IPS DF 19.7 (cell line): ENCODE measurements around the gene NCAM1.
"Not testable (repeated sequence)": the region's sequence is repeated elsewhere in the genome, so short reads cannot be mapped to it uniquely, and the experiment has no call there.

ENCODE experiments used
- DNase-seq: peaks from one replicate; pipeline ENCODE4 v3.0.0-alpha.2; 2013; ENCODE audit warnings: low read depth, low spot score

The NCAM1 gene

DNA sequence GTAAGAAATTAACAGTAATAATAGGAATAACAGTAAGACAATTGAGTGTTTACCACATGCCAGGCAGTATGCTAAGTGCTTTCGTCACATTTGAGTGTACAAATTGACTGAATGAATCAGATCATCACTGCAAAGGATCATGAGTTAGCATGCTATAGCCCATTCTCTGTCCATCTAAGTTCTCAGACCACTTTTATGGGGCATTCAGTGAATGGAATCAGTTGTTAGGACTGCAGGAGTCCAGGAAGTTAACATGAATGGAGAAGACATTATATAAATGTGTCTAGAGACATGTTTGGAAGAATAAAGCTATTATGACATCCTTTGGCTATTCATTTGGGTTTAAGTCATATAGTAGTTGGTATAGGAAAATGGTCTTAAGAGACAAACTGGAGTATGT, 59.9 kb downstream of the NCAM1 start:
- no peak for DNase-seq

DNA sequence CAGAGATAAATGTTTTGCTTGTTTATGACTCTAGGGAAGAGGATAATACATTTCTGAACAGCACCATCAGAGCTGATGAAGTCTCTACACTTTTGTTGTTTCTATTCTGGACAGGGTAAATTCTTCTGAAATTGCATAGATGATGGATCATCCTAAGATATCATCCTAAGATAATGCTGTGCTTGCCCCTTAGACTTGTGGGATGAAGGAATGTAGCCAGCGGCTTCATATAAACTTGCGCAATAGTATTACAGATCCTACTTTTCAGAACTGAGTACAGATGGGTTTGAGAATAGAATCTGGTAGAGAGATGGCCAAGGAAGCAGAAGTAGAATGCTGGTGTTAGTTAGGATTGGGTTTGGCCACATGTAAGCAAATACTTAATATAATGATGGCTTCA, 61.0 kb downstream of the NCAM1 start:
- no peak for DNase-seq

DNA sequence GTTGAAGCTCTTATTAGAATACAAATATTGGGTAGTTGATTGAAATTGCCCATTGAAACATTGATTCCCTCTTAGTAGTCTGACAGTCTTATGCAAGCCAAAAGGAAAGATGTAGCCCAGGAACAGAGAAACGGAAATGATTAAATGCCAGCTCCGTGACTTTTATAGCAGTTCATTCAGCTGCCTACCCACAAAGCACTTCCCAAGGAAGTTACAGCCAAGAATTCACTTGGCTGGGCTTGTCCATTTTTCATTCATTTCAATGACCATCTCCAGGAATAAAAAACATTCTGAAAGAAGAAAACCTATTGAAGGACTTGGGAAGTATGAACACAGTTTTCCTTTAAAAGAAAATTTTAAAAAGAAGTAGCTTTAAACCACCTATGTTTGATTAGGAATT, 62.0 kb downstream of the NCAM1 start:
- DNase-seq, result no peak

DNA sequence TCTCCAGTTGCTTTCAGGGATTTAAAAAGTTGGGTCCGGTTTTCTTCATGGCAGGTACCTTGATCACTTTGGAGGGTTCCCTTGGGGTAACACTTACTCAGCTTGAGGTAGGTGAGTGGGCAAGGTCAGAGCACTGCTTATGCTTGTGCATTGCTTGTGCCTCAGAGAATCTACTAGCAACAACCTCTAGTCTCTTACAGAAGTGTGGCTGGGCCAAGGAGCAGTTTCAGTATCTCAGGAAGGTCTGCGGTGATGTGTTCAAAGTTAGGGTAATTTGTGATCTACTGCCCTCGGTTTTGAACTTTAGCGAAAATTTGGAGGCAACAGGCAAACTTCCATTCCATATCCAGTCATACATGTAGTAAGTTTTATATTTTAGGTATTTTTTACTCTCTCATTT, 62.8 kb downstream of the NCAM1 start:
- DNase-seq, result no peak

DNA sequence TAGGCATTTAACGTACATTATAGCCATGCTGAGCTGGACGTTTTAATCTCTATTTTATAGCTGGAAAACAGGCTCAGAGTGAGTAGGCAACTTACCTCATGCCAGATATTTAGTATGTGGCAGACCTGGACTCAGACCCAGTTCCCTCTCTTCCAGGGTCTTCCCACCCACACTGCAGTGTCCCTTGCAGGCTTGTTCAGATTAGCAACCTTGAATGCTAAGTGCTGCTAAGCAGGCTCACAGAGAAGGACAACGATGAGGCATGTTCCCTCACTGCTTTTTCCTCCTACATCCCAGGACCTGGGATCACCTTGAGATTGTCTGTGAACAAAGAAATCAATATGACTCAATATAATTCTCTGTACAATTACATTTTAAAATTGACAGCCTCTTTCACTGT, 65.6 kb downstream of the NCAM1 start:
- DNase-seq, result no peak

DNA sequence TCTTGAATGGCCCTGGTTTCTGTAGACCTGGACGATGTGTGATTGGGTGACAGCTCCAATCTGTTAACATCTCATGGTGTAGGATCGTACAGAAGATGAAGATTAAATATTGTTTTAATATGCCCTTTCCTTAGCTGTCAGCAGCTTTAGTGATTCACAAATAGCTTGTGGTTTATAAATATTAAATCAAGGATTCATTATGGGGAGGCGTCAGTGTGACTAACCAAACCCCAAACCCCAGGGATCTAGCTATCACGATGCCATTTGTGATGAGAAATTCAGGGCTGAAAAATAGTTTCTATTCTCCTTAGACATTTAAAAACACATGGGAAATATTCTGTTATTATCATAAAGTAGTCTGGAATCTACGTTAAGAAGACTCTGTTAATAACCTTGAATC, 73.4 kb downstream of the NCAM1 start:
- no peak for DNase-seq

DNA sequence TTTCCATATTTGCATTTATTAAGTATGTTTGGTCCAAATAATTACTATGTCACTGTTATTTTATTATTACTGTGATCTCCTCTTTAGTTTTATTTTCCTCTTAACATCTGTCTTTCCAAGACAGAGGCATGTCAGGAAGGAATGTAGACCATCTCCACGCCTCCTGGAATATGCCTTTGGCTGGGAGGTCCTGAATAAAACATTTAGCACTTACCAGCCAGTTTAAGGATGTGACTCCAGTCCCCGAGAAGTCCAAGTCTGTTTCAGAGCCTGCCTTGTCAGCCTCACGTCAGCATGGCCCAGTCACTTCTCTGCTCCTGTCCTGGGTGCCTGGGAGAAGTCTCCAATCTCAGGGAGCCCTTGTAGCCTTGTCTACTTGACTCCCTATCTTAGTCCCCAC, 74.5 kb downstream of the NCAM1 start:
- DNase-seq, result no peak

DNA sequence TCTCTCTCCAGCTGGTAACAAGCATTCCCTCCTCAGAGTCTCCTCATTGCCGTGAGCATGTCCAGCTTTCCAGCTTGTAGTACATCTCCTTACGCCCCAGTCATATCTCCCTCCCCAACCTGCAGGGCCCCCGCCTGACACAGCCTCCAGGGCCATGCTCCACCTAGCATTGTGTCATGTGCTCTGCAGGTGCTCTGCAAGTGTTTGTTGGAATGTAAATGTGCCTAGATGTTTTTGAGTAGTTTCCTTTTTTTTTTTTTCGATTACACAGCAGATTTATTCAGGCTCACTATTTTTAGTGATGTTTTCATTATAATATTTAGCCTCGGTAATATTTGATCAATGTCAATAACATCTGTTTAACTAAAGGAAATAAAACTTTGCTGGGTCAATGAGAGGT, 82.5 kb downstream of the NCAM1 start:
- no peak for DNase-seq

DNA sequence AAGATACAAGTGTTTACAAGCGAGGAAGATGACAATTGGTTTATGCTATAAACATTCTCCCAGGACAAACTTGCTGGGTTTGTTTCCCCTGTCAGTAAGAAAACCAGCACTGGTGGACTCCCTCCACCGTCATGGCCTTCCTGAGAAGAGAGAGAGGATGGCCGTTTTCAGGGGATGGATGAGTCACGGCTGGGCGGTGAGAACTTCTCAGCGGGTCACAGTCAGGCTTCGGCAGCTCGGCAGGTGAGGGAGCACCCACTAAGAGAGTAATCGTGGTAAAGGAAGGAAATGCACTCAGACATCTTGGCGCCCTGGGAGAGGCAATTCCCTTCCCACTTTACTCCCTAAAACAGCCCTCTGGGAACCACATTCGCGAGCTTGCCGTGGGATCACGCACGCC, 83.9 kb downstream of the NCAM1 start:
- DNase-seq, result no peak

DNA sequence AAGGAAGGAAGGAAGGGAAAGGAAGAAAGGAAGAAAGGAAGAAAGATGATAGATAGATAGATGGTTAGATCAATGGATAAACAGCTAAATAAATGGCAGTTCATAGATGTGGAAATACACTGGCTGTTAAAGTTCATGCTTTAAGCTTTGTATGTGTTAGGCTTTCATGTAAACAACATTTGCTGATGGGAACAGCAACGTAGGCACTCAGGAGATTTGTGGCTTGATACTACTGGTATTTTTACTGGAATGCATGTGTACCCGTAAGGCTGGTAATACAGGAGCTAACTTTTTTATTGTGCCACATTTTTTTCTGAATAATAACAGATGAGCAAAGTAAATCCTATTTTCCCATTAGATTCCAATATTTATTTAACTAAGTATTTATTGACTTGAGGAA, 85.6 kb downstream of the NCAM1 start:
- DNase-seq, result no peak

DNA sequence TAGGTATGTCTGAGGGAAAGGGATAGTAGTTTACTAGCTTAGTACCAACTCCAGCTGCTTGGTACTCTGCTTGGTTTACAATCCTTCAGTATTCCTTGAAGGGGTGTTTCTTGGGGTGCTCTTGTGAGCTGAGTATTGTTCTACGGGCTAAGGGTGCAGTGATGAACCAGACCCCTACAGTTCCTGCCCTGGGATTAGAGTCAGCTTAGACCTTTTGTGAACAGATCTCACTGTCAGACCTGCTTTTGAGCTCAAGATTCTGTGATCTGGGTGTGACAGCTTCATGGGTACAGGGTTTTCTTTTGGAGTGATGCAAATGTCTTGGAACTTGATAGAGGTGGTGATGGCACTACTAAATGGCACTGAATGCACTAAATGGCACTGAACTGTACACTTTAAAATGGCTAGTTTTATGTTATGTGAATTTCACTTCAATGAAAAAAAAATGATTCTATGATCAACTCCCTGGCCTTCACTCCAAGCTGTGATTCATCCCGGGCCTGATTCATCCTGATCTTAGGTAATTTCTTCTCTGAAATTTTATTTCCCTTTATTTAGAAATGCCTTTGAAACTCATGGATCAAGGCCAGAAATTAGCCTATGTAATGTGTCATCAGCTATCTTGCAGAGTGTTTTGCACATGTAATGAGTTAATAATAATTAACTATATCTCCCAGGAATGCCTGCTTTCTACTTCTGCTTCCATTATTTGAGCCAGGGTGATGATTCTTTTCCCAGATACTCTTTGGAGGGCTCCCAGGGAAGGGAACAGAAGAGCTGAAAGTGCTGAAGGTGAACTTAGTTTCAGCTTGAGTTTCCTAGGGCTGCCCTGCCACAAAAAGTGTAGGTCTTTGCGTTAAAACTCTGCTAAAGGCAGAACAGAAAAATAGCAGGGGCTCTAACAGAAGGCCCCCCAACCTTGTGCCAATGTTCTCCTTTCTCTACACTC, 87.9 kb downstream of the NCAM1 start:
- DNase-seq, result no peak

DNA sequence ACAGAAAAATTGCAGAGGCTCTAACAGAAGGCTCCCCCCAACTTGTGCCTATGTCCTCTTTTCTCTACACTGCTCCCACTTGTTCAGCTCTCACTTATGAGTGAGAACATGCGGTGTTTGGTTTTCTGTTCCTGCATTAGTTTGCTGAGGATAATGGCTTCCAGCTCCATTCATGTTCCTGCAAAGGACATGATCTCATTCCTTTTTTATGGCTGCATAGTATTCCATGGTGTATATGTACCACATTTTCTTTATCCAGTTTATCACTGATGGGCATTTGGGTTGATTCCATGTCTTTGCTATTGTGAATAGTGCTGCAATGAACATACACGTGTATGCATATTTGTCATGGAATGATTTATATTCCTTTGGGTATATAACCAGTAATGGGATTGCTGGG, 91.8 kb downstream of the NCAM1 start:
- not testable (repeated sequence) for DNase-seq

DNA sequence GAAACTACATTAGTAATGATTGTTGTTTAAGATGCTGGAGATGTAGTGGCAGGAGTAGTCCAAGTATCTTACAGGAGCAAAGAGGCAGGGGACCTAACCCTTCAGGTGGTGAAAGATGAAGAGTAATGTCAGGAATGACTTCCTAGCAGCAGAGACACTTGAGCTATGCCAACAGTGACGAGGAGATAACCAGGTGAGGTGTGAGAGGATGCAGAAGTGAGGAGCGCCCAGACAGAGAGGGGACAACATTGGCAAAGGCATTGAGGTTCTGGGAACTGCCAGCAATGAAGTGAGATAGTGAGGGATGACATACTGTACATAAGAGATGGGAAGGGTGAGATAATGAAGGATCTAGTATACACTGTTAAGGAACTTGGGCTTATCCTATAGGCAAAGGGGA, 95.8 kb downstream of the NCAM1 start:
- DNase-seq, result no peak

DNA sequence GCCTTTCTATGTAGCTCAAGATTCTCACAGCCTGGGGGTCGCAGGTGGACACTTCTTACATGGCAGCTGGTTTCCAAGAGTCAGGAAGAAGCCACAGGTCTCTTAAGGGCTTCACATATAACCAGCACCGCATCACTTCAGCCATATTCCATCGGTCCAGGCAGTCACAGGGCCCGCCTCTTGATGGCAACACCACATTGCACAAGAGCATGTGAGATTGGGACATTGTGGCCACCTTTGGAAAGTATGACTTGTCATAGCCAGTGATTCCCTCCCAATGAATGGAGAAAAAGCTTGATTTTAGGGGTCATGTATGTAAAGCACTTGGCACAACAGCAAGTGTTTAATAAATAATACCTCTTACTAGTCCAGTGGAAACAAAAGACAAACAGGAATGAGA, 98.3 kb downstream of the NCAM1 start:
- DNase-seq, result no peak

DNA sequence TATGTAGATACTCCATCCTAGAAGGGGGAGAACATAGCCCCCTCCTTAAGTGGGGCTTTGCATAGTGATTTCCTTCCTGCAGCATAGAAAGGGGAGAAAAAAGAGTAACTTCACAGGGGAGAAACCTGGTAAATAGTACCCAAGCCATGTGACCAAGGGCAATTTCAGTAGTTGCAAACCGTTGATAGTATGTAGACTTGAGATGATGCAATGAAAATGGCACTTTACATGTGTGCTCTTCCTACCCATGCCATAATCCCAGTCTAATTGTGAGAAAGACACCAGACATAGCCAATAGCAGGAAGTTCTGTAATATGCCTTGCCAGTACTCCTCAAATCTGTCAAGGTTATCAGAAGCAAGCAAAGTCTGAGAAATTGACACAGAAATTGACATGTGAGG, 104.1 kb downstream of the NCAM1 start:
- no peak for DNase-seq

DNA sequence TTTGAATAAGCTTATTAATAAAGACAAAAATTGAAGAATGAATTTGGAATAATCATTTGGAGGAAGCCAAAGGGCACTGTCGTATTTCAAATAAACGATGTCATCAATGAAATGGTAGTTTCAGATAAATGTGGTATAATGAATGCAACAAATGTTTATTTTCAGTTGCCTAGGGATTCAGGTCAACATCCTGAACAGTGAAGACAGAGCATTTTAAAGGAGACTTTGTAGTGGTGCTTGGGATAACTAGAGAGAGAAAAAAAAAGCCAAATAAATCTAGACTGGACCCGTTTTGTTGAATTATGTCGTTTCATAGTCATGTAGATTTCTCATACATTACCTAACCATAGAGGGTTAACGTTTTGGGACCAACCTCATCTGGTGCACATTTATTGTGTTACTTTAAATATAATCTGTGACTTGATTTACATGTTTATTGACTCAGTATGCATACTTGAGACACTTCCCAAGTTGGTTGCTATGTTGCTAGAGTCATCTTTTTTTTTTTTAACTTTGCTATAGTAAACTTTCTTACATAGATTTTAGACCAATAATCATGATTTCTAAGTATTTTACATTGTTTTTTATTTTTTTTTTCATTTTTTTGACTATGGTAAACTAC, 111.1 kb downstream of the NCAM1 start:
- DNase-seq, result no peak

DNA sequence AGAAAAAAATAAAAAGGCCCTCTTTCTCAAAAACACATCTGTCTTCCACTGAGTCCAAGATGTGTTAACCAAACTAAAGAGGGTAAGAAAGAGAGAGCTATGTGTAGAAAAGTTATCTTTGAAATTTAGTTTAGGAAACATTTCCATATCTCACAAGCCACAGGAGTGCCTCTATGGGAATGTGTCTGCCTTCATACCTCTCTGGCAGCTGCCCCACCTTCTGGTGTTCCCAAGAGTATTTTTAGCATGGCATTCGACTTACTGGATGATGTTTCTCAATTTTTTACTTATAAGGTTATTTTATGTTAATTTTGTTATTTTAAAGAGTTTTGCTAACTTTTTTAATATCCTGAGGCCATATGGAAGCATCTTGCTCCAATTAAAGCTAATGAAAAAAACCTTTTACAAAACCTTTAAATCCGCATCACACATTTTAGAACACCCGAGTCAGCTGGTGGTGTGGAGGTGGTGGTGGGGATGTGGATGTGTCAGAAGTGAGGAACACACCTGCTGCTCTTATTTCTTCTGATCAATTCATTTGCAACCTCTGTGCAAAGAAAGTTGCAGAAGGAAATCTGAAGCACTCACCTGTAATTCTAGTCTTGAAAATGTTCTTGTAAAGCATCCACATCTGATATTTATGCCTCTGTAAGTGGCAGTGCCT, 112.2 kb downstream of the NCAM1 start:
- no peak for DNase-seq

DNA sequence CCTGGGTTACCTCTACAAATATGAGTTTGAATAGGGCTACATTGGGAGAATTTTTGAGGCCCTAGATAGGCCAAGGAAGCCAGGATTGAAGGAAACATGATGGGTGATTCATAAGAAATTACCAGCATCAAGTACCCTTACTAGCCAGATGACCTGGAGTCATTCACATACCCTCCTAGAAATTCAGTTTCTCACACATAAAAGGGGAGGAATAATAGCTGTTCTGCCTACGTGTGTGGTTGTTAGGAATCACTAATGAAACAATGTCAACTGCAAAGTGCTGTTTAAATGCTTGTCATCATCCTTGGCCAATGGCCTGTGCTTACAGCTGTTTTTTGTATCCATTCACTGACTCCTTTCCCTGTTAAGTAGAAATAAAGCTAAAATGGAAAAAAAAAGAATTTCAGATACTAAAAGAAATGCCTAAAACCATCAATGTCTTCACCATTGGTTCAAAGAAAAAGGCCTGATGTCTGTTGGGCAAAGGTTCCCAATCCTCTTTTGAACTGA, 114.4 kb downstream of the NCAM1 start:
- DNase-seq, result no peak

DNA sequence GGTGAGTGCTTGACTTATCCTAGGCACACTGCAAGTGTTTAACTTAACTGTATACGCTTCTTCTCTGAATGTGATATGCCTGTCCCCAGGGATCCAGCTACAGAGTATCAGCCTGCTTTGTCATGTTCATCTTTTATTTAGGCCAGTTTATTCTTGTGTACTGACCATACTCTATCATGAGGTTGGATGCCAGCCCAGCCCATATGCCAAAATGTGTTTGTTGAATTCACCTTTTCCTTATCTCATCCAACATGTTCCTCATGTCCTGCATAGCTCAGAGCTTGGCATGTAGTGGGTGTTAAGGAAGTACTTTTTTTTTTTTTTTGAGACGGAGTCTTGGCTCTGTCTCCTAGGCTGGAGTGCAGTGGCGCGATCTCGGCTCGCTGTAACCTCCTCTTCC, 116.2 kb downstream of the NCAM1 start:
- DNase-seq, result no peak

DNA sequence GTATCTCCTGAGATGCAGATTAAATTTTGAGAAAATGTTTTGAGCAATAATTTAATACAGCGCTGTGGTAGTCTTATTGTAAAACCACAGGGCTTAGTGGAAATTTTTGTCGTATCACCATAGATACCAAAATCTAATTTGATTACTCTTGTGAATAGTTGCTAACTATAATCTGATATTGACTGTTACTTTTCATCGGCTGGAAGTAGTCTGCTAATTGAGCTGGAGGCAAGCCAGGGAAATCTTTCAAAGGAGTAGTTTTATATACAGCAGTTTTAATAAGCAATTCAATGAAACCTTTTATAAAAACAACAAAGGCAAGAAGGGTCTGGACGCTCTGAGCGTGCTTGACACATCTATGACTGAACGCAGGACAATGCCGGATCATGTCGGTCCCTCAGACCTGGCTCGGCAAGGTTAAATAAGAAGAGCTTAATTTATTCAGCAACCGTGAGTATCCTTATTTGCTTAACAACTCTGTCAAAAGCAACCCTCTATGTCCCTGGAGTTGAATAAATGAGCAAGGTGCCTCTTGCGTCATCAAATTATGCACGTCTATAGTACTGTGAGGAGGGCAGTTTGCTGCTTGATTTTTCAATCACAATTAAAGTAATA, 121.2 kb downstream of the NCAM1 start:
- no peak for DNase-seq

DNA sequence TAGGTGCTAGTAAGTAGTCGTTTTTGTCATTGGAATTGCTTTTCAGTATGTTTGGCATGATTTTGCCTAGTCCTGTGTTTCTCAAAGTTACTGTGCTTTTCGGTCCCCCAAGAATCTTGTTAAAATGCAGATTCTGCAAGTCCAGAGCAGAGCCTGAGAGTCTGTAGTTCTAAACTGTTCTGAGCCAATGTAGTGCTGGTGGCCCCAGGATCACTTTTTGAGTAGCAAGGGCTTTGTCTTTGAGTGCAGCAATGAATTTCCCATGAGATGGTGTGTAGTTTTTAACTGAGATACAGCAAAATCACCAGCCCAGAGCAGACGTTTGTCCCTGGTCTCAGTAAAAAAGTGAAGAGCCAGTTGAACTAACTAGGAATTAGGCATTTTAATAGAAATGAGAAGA, 122.4 kb downstream of the NCAM1 start:
- no peak for DNase-seq

DNA sequence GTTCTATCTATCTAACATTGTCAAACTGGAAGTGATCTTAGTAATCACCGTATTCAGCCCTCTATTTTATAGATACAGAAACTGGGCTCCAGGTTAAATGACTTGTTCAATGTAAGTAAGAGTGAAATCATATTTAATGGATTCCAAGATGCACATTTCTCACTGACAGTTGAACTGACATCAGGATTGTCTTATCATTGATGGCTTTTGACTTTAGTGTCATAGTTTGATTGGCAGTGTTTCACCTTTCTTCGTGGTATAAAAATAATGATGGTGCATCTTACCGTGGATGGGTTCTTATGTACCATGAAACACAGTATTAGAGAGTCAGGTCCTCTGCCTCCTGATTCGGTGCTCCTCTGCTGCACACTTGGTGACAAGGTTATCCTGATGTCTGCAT, 123.1 kb downstream of the NCAM1 start:
- DNase-seq, result no peak
